Measurements from ENCODE around the gene PADI2.

PADI2 gene

DNA sequence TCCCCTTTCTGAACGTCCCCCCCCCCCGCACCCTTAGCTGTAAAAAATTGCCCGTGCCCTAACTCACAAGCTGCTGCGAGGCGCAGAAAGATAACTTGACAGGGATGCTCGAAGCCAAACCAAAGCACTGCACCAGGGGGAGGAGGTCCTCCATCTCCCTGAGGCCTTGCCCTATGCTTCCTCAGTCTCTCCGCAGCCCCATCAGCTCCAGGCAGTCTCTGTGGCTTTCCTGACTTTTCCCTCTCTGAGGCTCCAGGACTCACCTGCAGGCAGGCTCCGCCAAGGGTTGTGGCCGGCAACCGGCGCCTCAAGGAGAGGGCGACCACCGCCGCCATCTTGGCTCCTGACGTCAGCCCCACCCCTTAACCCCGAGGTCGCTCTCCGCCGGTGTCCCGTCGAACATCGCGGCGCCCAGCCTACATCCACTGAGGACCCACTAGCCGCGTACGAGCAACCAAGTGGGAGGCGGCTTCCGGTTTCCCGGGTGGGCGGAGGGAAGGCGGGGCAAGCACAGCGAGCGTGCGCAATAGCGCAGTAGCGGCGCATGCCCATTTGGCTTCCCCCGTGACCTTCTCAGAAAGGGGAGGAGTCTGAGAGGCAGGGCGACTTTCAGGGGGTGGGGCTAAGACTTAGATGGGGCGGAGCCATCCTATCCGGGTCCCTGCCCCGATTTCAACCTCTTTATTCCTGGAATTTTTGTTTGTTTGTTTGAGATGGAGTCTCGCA is 65.4 kb downstream of the PADI2 start, which contains the start of gene SDHB:
Gene SDHB (minus strand): TSS at position 348 of the 726 bp plus-strand sequence. CDS start 13 bp downstream, at position 335.
- peak; percentile 98 for DNase-seq (ENCODE audit: low spot score)

DNA sequence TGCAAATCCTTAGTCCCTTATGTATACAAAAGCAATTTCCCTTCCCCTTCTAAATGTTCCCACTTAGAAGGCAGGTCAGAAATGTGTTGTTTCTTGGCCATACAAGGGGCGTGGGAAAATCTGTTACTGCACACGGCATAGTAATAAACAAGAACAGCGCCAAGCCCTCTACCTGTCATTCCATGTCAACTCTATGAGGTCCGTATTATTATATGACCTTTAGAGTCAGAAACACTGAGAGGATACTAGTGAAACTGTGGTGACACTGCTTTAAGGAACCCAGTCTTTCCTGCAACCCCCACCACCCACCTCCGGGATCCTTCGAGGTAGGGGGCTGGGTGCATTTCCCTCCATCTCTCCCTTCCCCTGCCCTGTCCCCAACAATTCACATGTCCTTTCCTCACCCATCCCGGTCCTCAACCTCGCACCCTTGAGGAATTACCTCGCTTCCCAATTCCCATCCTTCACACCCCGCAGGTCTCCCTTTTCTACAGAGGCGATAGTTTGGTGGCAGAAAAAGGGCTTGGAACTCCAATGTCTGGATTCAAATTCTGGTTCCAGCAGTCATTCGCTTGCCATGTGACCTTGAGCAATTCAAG is 66.1 kb downstream of the PADI2 start:
- no peak for DNase-seq (ENCODE audit: low spot score)

DNA sequence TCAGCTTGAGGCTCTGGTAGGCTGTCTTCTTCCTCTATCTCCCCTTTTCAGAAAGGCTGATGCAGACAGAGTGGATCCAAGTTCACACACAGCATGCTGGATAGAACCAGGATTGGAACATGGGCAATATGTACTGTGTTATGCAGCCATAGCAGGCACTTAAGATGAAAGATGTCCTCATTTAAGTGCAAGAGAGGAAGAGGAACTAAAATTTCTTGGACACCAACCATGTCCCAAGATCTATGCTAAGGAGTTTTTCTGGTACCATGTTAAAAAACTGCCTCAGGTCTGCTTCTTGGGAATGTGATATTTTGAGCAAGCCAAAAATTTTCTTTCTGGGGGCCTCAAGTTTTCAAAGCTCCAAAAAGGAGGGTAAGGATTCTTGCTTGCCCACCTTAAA is 66.6 kb downstream of the PADI2 start:
- DNase-seq (ENCODE audit: low spot score), result no peak

DNA sequence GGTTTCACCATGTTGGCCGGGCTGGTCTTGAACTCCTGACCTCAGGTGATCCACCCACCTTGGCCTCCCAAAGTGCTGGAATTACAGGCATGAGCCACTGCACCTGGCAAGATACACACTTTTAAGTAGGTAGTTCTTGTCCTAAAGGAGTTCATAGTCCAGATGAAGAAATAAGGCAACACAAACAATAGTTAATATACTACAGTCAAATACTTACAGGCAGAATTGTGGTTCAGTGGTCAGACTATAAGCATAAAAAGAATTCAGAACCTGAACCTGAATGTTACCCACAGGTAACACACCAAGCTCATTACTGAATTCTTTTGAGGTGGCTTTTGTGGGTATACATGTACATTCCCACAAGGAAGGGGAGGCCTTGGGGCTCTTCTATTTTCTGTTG is 67.2 kb downstream of the PADI2 start:
- DNase-seq (ENCODE audit: low spot score), result no peak

DNA sequence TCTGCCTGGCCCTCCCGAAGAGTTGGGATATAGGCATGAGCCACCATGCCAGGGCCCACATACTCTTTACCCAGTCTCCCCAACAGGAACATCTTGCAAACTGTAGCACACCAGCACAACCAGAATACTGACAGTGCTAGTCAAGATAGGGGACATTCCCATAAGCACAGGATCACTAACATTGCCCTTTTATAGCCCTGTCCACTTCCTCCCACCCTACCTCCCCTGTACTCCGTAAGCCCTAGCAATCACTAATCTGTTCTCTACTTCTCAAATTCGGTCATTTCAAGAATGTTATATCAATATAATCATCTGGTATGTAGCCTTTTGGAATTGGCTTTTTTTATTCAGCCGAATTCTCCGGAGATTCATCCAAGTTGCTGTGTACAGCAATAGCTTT is 71.3 kb downstream of the PADI2 start:
- no peak for DNase-seq (ENCODE audit: low spot score)

DNA sequence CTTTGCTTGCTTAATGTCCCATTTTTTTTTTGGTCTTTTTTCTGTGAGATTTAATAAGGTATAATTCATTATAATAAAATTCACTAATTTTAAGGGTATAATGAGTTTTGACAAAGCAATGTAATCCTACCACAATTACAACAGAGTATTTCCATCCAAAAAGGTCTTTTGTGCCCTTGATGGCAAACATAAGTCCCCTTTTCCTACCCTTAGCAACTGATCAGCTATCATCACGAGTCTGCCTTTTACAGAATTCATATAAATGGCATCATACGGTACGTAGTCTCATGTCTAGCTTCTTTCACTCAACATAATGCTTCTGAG is 73.0 kb downstream of the PADI2 start:
- no peak for DNase-seq (ENCODE audit: low spot score)

DNA sequence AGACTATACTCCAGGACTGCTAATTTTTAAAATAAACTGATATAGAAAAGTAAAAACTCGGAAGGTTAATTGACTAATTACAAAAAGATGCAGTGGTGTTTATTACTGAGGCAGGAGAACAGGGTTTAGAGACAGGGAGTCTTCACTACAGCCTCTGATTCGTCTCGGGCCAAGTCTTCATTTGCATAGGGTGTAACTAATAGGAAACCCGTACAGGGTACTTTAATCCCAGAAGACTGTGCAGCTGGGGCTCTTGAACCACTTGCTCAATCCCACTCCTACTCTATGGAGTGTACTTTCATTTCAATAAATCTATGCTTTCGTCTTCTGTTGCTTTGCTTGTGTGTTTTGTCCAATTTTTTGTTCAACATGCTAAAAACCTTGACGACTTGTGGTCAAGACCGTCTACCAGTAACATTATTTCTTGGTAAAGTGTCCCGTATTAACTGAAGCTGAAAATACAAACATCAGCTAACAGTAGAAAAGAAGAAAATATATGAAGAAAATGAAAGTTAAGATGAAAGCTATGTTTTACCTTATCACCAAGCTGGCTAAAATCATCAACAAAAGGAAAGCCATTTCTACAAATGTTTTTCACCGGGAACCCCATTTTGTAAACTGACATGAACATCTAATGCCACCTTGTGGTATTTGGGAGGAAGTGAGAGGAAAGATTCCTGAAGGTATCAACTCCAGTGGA is 73.5 kb downstream of the PADI2 start:
- peak; percentile 49 for DNase-seq (ENCODE audit: low spot score)

DNA sequence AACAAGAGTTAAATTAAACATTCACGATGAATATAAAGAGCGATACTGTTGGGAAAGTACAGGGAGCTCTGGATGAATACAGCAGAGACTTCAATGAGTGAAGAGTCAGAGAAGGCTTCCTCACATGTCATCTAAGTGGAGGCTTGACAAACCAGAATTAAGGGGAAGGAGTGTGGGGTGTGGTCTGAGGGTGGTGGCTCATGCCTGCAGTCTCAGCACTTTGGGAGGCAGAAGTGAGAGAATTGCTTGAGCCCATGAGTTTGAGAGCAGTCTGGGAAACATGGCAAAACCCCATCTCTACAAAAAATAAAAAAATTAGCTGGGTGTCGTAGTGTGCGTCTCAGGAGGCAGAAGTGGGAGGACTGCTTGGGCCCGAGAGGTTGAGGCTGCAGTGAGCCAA is 74.1 kb downstream of the PADI2 start:
- peak; percentile 36 for DNase-seq (ENCODE audit: low spot score)

DNA sequence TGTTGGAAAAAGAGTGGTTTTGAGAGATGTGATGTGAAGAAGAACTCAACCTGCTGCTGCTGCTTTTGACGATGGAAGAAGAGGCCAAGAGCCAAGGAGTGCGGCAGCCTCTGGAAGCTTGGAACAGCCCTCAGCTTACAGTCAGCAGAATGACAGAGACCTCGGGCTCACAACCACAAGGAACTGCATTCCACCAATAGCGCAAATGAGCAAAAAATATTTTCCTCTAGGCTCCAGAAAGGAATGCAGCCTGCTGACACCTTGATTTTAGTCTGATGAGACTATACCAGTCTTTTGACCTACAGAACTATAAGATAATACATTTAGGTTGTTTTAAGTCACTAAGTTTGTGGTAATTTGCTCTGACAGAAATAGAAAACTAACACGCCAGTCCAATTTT is 75.6 kb downstream of the PADI2 start:
- DNase-seq (ENCODE audit: low spot score), result no peak

DNA sequence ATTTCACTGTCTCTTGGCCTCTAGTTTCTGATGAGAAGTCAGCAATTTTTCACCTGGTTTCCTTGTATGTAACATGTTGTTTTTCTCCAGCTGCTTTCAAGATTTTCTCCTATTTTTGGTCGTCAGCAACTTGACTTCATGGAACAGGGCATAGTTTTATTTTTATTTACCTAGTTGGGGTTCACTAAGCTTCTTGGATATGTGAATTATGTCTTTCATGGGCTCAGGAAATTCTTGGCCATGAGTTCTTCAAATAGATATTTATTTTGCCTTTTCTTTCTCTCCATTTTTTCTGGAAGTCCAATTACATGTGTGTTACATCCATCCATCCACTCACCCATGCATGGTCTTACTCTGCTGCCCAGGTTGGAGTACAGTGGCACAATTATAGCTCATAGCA is 79.1 kb downstream of the PADI2 start:
- DNase-seq (ENCODE audit: low spot score), result no peak

DNA sequence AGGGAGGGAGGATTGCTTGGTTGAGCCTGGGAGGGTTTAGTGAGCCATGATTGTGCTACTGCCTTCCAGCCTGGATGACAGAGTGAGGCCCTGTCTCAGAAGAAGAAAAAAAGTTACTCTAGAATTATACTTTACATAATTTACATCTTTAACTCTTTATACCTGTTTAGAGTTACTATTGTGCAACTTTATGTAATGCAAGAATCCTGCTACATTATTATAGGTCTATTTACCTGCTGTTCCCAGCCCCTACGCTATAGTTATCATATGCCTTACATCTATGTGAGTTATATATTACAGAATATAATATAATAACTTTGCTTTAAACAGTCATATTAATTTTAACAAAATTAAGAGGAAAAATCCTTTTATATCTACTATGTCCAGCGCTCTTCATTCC is 79.7 kb downstream of the PADI2 start:
- no peak for DNase-seq (ENCODE audit: low spot score)

DNA sequence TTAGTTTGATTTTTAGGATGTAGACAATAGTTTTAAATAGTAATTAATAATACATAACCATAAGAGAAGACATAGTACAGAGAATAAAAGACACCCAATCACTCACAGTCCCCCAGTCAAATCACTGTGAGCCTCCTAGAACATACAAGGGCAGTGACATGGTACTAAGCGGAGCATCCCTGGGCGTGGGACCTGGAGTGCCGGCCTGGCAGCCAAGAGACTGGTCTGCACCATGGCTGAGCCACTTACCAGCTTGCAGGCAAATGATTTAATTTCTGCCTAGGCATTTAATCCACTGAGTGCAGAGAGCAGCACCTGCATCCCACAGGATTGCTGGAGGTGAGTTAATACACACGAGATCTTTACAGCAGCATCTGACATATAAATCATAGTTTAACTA is 85.8 kb downstream of the PADI2 start:
- no peak for DNase-seq (ENCODE audit: low spot score)

DNA sequence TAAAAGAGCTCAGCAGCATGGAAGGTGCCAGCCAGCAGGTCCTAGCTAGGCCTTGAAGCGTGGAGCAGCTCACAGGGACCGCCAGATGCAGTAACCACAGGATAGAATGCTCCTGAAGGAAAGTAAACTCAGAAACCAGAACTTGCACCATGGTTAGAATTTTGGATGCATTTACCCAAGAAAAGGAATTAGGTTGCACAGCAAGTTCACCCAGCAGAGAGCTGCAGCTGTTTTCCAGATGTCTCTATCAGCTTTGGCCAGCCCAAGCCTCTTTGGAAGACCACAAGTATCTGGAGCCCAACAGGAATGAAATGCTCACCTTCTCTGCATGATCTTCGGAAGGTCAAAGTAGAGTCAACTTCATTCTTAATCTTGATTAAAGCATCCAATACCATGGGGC is 86.5 kb downstream of the PADI2 start:
- DNase-seq (ENCODE audit: low spot score), result no peak

DNA sequence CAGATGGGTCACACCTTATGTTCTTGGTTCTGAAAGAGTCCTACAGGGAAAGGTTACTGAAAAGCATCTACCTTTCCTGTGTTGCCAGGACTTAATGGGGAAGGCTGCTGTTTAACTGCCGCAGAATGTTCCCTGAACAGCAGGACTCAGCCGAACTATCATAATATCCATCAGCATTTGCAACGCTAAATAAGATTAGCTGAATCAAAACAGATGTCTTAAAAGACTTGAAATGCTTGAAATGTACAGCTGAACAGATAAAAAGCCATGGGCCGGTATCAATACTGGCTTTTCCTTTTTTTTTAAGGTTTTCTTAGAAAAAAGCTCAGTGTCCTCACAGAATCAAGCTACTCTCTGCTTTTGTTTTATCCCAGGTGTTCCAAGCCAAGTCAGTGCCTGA is 87.8 kb downstream of the PADI2 start:
- DNase-seq (ENCODE audit: low spot score), result no peak

DNA sequence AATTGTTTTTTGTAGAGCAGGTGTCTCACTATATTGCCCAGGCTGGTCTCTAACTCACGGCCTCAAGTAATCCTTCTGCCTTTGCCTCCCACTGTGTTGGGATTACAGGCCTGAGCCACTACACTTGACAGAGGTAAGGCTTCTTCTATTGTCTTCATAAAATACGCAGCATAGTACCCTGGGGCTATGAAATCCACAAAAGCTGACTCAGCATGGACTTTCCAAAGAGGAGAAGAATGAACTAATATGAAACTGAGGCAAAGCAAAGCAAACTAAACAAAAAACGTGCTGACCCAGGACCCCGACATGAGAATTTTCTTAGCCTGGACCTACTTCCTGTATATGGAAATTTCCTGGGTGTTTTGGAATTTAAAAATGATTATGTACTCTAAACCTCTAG is 89.0 kb downstream of the PADI2 start:
- DNase-seq (ENCODE audit: low spot score), result no peak

DNA sequence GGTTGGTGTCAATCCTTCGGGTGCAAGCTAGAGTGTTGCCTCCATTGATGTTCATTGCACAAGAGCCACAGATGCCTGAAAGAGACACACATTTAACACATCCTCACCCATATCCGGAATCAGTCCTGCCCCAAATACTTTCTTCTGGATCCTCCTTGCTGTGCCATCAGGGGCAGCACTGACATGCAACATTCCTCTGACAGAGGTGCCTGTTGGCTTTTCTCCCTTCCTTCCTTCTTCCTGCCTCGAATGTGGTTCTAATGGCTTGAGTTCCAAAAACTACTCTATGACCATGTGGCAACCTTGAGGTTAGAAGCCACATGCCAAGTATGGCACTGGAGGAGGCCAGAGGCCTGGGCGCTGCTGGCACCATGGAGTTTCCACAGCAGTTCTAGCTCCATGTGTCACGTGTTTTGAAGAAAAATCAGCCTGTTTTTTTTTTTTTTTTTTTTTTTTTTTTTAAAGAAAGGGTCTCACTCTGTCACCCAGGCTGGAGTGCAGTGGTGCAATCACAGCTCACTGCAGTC is 90.5 kb downstream of the PADI2 start:
- no peak for DNase-seq (ENCODE audit: low spot score)

DNA sequence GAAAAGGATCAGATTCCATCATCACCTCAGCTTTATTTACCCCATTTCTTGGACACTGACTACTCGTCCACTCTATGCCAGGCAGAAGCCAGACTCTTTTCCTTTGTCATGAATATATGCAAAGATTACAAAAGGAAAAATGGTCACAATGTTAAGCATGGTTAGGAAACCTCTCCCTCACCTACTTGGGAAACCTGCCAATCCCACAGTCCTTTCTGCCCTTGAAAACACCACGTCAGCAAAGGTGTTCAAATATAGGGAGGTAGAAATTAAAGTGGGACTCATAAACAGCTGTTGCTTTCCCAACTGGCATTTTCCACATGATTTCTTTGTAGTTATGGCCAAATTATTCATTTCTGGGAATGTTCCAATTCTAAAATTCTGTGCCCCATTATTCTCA is 91.4 kb downstream of the PADI2 start:
- no peak for DNase-seq (ENCODE audit: low spot score)

DNA sequence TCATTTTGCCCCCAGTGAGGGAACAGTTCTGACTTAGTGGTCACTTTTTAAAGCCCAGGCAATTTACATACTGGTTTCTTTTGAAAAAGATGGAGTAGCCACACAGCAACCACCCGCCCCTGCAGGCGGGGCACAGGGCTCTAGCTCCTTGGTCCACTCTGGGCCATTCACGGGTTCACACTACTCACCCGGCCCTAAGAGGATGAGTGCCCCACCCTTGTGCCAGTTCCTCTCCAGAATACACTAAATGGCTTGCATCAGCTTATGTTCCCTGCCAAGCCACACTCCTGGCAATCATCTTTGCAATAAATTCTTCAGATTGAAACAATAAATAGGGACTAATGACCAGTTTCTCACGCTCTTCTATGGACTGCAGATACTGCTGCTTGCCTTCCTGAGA is 91.8 kb downstream of the PADI2 start:
- DNase-seq (ENCODE audit: low spot score), result no peak

DNA sequence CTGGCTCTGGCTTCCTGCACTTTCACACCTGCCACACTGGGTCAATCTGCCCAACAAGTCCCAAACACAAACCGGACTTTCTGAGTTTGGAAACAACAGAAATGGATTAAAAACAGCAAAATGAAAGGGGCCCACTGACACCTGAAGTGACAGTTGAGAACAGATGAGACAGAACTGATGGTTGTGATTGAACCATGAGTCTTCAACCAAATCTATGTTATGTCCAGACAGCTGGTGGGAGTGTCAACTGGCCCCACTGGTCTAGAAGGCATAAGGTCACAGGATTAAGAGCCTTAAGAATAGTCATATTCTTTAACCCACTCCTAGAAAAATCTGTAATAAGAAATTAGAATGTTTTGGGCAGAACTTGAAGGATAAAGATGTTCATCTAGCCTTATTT is 94.5 kb downstream of the PADI2 start:
- DNase-seq (ENCODE audit: low spot score), result no peak

DNA sequence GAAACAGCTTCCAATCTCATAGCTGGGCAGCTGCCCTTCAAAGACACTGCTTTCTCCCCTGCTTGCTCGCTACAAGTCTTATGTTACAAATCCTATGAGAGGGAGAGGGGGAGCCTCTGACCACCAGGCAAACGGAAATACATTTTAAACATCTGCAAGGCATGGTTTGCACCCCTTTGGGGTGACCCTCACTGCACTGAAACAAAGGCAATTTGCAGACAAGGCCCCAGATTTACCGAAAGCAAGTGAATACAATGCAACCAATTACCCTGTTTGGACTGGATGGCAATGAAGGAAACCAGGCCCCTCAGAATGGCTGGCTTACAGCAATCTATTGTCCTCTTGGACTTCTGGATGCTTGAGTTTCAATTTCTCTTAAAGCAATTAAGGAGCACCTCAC is 95.7 kb downstream of the PADI2 start:
- DNase-seq (ENCODE audit: low spot score), result no peak

DNA sequence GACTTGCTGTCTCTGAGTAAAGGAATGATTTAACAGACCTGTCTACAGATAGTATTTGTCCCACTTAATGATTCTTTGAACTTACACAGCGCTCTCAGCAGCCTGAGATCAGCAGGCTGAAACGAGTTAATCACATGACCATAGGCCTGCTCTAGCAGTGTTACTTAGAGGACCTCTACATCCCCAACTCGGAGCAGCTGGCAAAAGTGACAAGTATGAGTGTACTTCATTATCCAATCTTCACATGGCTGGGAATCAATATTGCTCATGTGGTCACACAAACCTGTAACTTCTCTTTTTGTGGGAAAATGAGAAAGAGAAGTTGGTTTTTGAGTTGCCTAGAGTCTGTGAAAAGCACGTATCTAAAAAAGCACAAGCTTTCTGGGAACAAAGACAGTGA is 96.1 kb downstream of the PADI2 start:
- no peak for DNase-seq (ENCODE audit: low spot score)

DNA sequence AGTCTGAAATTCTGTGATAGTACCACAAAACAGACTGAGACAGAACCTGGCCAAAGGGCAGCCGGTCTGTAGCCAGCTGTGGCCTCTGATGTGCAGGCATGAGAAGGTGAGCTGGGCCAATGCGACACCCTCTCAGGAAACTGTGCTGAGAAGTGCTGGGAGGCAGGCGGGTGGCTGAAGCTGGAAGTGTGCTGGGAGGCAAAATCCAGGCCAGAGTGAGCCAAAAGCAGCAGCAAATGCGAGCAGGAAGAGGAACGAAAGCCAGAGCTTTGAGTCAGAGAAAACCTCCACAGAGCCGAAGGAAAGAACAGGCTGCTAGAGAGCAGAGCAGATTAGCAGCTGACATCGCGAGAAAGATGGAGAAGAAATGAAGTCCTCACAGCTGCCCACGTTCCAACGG is 97.4 kb downstream of the PADI2 start:
- DNase-seq (ENCODE audit: low spot score), result no peak

DNA sequence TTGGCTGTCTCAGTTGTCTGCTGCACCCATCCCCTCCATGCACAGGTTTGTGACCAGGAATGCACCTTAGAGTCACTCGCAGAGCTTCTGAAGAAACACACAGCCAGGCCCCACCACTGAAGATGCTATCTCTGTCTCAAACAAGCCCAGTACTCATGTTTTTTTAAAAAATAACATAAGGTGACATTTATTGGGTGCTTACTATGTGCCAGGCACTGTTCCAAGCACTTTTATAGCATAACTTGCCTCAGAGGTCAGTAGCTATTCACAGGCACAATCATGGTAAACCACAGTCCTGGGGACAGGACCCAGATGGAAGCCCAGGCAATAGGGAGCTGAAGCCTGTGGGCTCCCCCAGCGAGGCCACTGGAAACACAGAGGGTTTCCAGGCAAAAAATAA is 98.7 kb downstream of the PADI2 start:
- no peak for DNase-seq (ENCODE audit: low spot score)

Measured in globus pallidus (tissue), 1 donor.